Gastrocnemius medialis (tissue), 4 donors: Measurements from ENCODE around the gene GCNT3. TPM values are rescaled to one million over a fixed set of nuclear protein-coding genes. Genes with fewer than 3 reads are reported as not detected.

Experiments used
- ATAC-seq, 2 donors: fragments of 150-250 bp; one replicate each; pipeline ENCODE4 v1.9.1; 2016
- DNase-seq, 2 donors: peaks; one replicate each; pipeline ENCODE4 v3.0.0-alpha.2; 2019
- H3K27ac ChIP-seq, 4 donors: fragments of 200-600 bp; sonication (generic); 1 replicate in 1 of 4; 2 replicates in 3 of 4; pipeline ENCODE4 v1.5.1; 2016 to 2018; ENCODE audit warnings: mild to moderate bottlenecking in 2 of 4, moderate library complexity in 1 of 4
- H3K27me3 ChIP-seq, 3 donors: fragments of 200-600 bp; sonication (generic) in 2 of 3; 1 replicate in 1 of 3; 2 replicates in 2 of 3; pipeline versions ENCODE4 v1.5.1 to v1.6.0; 2016 to 2019; ENCODE audit warnings: mild to moderate bottlenecking in 1 of 3, moderate library complexity in 1 of 3
- H3K36me3 ChIP-seq, 2 donors: fragments of 200-600 bp; sonication (generic) in 1 of 2; one replicate each; pipeline ENCODE4 v1.5.1; 2017 to 2018
- H3K4me1 ChIP-seq, 2 donors: fragments of 200-600 bp; sonication (generic) in 1 of 2; one replicate each; pipeline ENCODE4 v1.5.1; 2016 to 2017; ENCODE audit warnings: mild to moderate bottlenecking in 2 of 2
- H3K4me3 ChIP-seq, 4 donors: fragments of 200-600 bp; sonication (generic) in 3 of 4; 1 replicate in 1 of 4; 2 replicates in 3 of 4; pipeline ENCODE4 v1.5.1; 2016 to 2019; ENCODE audit warnings: mild to moderate bottlenecking in 2 of 4
- H3K9me3 ChIP-seq, 3 donors: fragments of 200-600 bp; sonication (generic) in 2 of 3; 1 replicate in 1 of 3; 2 replicates in 2 of 3; pipeline ENCODE4 v1.5.1; 2016 to 2019
- CTCF ChIP-seq, 5 experiments: fragments of 450-650 bp in 3 of 5; fragments of 200-600 bp in 2 of 5; sonication (generic) in 2 of 5; IDR thresholded peaks in 4 of 5; conservative IDR thresholded peaks in 1 of 5; 1 replicate in 4 of 5; 2 replicates in 1 of 5; pipeline ENCODE4 v1.5.1; 2016 to 2019; ENCODE audit warnings: antibody characterized with exemption in 5 of 5, mild to moderate bottlenecking in 3 of 5, moderate library complexity in 3 of 5
- POLR2A ChIP-seq, 2 donors: fragments of 450-650 bp; IDR thresholded peaks; one replicate each; pipeline ENCODE4 v1.6.1; 2017; ENCODE audit warnings: antibody characterized with exemption in 2 of 2, mild to moderate bottlenecking in 2 of 2, moderate library complexity in 2 of 2
- in situ Hi-C, 4 donors: fragments of 200-750 bp; cut with MboI; loops; one replicate each; pipeline versions ENCODE4 v1.15.0 to v1.8.0; 2017; ENCODE audit warnings: low sequenced_read_pairs in 4 of 4
- intact Hi-C: fragments of 100-400 bp; cut with DNase I; formaldehyde crosslinking; loops from one replicate; pipeline ENCODE4 v1.15.1; 2023; ENCODE audit warnings: low total_unique reads
- total RNA-seq, 4 donors: library from RNA; depleted of rRNA; stranded (reverse); fragments of >200 nt; gene quantifications; one replicate each; pipeline versions ENCODE4 v1.1.0 to v1.2.3, GENCODE V29; 2016

Gene GCNT3
- total RNA-seq, 4 donors from 2014 or later: 0.07 to 0.36 TPM; not detected in 2

GRCh38 chr15:59654046-59654445 lies 42.5 kb downstream of the GCNT3 start:
- Histone ChIP-seq H3K27ac (no peak overlapping the region), H3K36me3 (peaks cover 0 to 32% of the 10 kb centered on the region in 2 donors), H3K4me3 (no peak overlapping the region), H3K27me3 (no peaks in the 10 kb centered on the region), H3K9me3 (no peaks in the 10 kb centered on the region), H3K4me1 (peaks cover 11 to 22% of the 10 kb centered on the region in 2 donors)
- ATAC-seq (no peak), DNase-seq (no peak)
- in situ Hi-C loops: no loop called here
- intact Hi-C loops: no loop called here
- TF ChIP-seq POLR2A (IDR thresholded peaks at IDR 0.05): no peak
- no peak for TF ChIP-seq CTCF (IDR thresholded peaks at IDR 0.05 in 4 of 5, conservative IDR thresholded peaks at IDR 0.05 in 1 of 5)

- Histone ChIP-seq H3K36me3 (peaks cover 0 to 5% of the 10 kb centered on the region in 2 donors), H3K27ac (peak within 1 kb of the TSS; percentile 84 to 94 (median 88)), H3K4me3 (peak within 1 kb of the TSS; percentile 93 to 99 (median 96)), H3K4me1 (peaks cover 15 to 24% of the 10 kb centered on the region in 2 donors), H3K27me3 (no peaks in the 10 kb centered on the region), H3K9me3 (no peaks in the 10 kb centered on the region)
- TF ChIP-seq CTCF (IDR thresholded peaks at IDR 0.05 in 4 of 5, conservative IDR thresholded peaks at IDR 0.05 in 1 of 5) (no peak), POLR2A (IDR thresholded peaks at IDR 0.05) (peak; percentile 66 to 70)
- DNase-seq (peak; percentile 87 to 90), ATAC-seq (peak; percentile 99)
- in situ Hi-C loops (no loop called here), intact Hi-C loops (loop anchor here (1.0 kb wide), 1 partner anchor 32 kb away; the partner anchor contains the start of gene BNIP2)
Measured at GRCh38 chr15:59656897-59657634, 45.5 kb downstream of the GCNT3 start, which contains the start of gene GTF2A2. TSS of gene GTF2A2 (minus strand) at chr15:59657515. CDS start at chr15:59652277, 5,238 bp downstream.

GRCh38 chr15:59657635-59658125 lies 46.1 kb downstream of the GCNT3 start:
- Histone ChIP-seq H3K27me3 (no peaks in the 10 kb centered on the region), H3K4me1 (peaks cover 19 to 30% of the 10 kb centered on the region in 2 donors), H3K36me3 (peaks cover 0 to 3% of the 10 kb centered on the region in 2 donors), H3K4me3 (peak overlapping the region; percentile 93 to 99 (median 96)), H3K27ac (peak overlapping the region; percentile 84 to 94 (median 88)), H3K9me3 (no peaks in the 10 kb centered on the region)
- in situ Hi-C loops: no loop called here
- DNase-seq (no peak), ATAC-seq (peak; percentile 25)
- intact Hi-C loops: loop anchor here (1.0 kb wide), 1 partner anchor 32 kb away; the partner anchor contains the start of gene BNIP2
- TF ChIP-seq CTCF (IDR thresholded peaks at IDR 0.05 in 4 of 5, conservative IDR thresholded peaks at IDR 0.05 in 1 of 5) (no peak), POLR2A (IDR thresholded peaks at IDR 0.05) (no peak)

- in situ Hi-C loops (no loop called here), intact Hi-C loops (no loop called here)
- TF ChIP-seq POLR2A (IDR thresholded peaks at IDR 0.05) (no peak), CTCF (IDR thresholded peaks at IDR 0.05 in 4 of 5, conservative IDR thresholded peaks at IDR 0.05 in 1 of 5) (no peak)
- peaks cover 19 to 33% of the 10 kb centered on the region in 2 donors for H3K4me1 ChIP-seq
- H3K9me3 ChIP-seq: no peaks in the 10 kb centered on the region
- no peak for DNase-seq
- H3K4me3 ChIP-seq: no peak overlapping the region
- H3K27me3 ChIP-seq: no peaks in the 10 kb centered on the region
- H3K27ac ChIP-seq: no peak overlapping the region
- H3K36me3 ChIP-seq: peaks cover 0 to 16% of the 10 kb centered on the region in 2 donors
- ATAC-seq: no peak
Measured at GRCh38 chr15:59659366-59659765, 47.8 kb downstream of the GCNT3 start.
